CD4-positive, alpha-beta T cell (primary cell): Measurements from ENCODE around the gene WWOX. TPM values are rescaled to one million over a fixed set of nuclear protein-coding genes. Genes with fewer than 3 reads are reported as not detected.

Source experiments
- ATAC-seq: fragments of 200-7000 bp; cut with Tn5 transposase; one replicate; pipeline ENCODE4 v1.10.0; 2022; ENCODE audit warnings: mild to moderate bottlenecking; ENCODE audit not compliant: poor library complexity
- CTCF ChIA-PET: fragments of 350-600 bp; sonication (Branson Sonifier 250); formaldehyde crosslinking; loops from one replicate; lab custom pipeline; 2021; ENCODE audit warnings: antibody characterized with exemption, inconsistent platforms; lab: Charles Lee
- POLR2A ChIA-PET: fragments of 350-600 bp; sonication (Branson Sonifier 250); formaldehyde crosslinking; loops from one replicate; lab custom pipeline; 2021; ENCODE audit warnings: antibody characterized with exemption, inconsistent platforms; lab: Charles Lee
- DNase-seq, 14 experiments: peaks; one replicate each; pipeline ENCODE4 v3.0.0-alpha.2; 2013 to 2020; ENCODE audit warnings: mixed read lengths in 2 of 14
- H3K27ac ChIP-seq, 2 donors: one replicate each; pipeline versions ENCODE4 v1.5.1 to v1.7.0; 2013; ENCODE audit warnings: low read length in 2 of 2, low read depth in 1 of 2, mild to moderate bottlenecking in 1 of 2
- H3K27me3 ChIP-seq, 2 experiments: 1 replicate in 1 of 2; 2 replicates in 1 of 2; pipeline versions ENCODE4 v1.6.1 to v1.7.0; 2013; ENCODE audit warnings: low read length in 2 of 2, control low read depth in 1 of 2, mild to moderate bottlenecking in 1 of 2, moderate library complexity in 1 of 2; ENCODE audit not compliant: insufficient read depth in 2 of 2, control insufficient read depth in 1 of 2
- H3K36me3 ChIP-seq: one replicate; pipeline ENCODE4 v1.6.1; 2013; ENCODE audit warnings: low read length, control low read depth; ENCODE audit not compliant: insufficient read depth
- H3K4me1 ChIP-seq: one replicate; pipeline ENCODE4 v1.6.1; 2013; ENCODE audit warnings: low read length, control low read depth; ENCODE audit not compliant: insufficient read depth
- H3K4me3 ChIP-seq: one replicate; pipeline ENCODE4 v1.5.1; 2013; ENCODE audit warnings: mild to moderate bottlenecking, low read length, moderate library complexity
- H3K9me3 ChIP-seq, 2 experiments: 1 replicate in 1 of 2; 2 replicates in 1 of 2; pipeline versions ENCODE4 v1.6.1 to v1.7.0; 2013; ENCODE audit warnings: low read length in 2 of 2, mild to moderate bottlenecking in 2 of 2, control low read depth in 1 of 2, moderate library complexity in 1 of 2; ENCODE audit not compliant: control insufficient read depth in 1 of 2, insufficient read depth in 1 of 2
- H3K27ac Mint-ChIP-seq: one replicate; pipeline ENCODE4 v1.8.0; 2020; ENCODE audit warnings: mixed read lengths
- H3K27me3 Mint-ChIP-seq: one replicate; pipeline ENCODE4 v1.8.0; 2021; ENCODE audit warnings: mixed read lengths
- H3K36me3 Mint-ChIP-seq: one replicate; pipeline ENCODE4 v1.8.0; 2021; ENCODE audit warnings: low read depth, mixed read lengths
- H3K4me1 Mint-ChIP-seq: one replicate; pipeline ENCODE4 v1.8.0; 2021; ENCODE audit warnings: low read depth, mixed read lengths
- H3K4me3 Mint-ChIP-seq: one replicate; pipeline ENCODE4 v1.8.0; 2020; ENCODE audit warnings: mild to moderate bottlenecking, mixed read lengths
- H3K9me3 Mint-ChIP-seq: one replicate; pipeline ENCODE4 v1.8.0; 2020; ENCODE audit warnings: mixed read lengths
- intact Hi-C, 2 experiments: fragments of 100-400 bp; cut with DNase I in 1 of 2; cut with micrococcal nuclease in 1 of 2; formaldehyde crosslinking; loops; one replicate each; pipeline versions ENCODE4 v1.15.1 to v1.9.0; 2023 to 2025; cut with DNase I, micrococcal nuclease
- total RNA-seq, 174 experiments: library from RNA in 2 of 174; stranded (reverse) in 2 of 174; gene quantifications; one replicate each; pipeline ENCODE4 v1.2.3 and lab custom pipeline; 2021 to 2026
- TF ChIP-seq, protein P1 (sequence below): fragments of 200-600 bp; IDR thresholded peaks from one replicate; pipeline ENCODE4 v1.8.0; 2022; ENCODE audit warnings: antibody characterized with exemption, mild to moderate bottlenecking

WWOX gene
- total RNA-seq, 2 experiments from 2014 or later = 19.3 to 21.7 TPM

DNA sequence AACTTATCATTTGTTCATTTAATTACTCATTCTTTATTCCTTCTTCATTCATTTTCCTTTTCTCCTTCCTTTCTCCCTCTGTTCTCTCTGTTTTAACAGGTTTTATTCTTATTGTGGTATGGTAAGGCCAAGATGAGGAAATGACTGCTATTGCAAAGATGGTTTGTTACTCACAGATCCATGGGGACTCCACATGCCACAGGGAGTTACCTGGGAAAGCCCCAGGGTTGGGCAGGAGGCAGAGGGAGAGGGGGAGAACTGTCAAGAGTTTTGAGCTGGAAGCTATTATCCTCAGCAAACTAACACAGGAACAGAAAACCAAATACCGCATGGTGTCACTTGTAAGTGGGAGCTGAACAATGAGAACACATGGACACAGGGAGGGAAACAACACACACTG is 453.3 kb downstream of the WWOX start:
- POLR2A ChIA-PET = no interaction called here

DNA sequence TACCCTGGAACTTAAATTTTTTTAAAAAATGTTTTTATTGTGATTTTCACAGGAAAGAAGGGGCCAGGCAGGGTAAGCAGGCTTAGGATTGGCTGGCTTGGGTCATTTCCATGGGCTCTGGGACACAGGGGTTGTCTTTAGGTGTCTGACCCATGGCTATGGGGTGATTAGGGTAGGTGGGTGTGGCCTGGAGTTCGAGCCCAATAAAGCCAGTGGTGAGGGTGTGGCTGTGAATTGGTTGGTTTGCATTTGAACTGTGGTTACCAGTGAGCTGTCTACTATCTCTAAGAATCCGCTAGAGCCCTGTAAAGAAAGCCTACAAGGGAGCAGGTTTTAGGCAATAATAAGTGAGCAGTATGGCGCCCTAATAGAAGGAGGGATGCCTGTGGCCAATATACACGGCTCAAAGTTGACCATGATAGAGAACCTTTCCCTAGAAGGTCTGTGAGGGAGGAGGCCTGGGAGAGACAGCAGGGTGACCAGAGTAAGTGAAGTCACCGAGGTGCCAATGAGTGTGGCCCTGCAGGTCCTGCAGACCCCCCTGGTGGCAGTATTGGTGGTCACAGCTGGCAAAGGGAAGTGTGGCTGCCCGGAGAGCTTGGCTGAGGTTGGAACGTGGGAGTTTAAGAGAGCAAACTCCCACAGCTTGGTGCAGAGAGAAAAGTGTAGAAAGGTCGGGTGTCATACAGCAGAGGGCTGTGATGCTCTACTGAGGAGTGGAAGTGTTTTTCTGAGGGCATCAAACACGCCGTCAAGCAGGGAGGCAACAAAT is 454.0 kb downstream of the WWOX start:
- intact Hi-C loops = no loop called here
- no peak overlapping the region for H3K27ac Mint-ChIP-seq

More for the DNA sequence above, 453.3 kb downstream of the WWOX start:
- no peak overlapping the region for H3K27ac ChIP-seq
- Mint-ChIP-seq H3K4me3 (no peak overlapping the region), H3K36me3 (no peaks in the 10 kb centered on the region), H3K27me3 (no peaks in the 10 kb centered on the region), H3K9me3 (no peaks in the 10 kb centered on the region), H3K4me1 (no peaks in the 10 kb centered on the region), H3K27ac (no peak overlapping the region)
- ATAC-seq (no peak), DNase-seq (no peak)
- peaks cover 6% of the 10 kb centered on the region for H3K4me1 ChIP-seq
- H3K36me3 ChIP-seq = no peaks in the 10 kb centered on the region
- H3K4me3 ChIP-seq = no peak overlapping the region
- no peaks in the 10 kb centered on the region for H3K9me3 ChIP-seq
- intact Hi-C loops = no loop called here
- CTCF ChIA-PET = no interaction called here
- TF ChIP-seq, protein P1, sequence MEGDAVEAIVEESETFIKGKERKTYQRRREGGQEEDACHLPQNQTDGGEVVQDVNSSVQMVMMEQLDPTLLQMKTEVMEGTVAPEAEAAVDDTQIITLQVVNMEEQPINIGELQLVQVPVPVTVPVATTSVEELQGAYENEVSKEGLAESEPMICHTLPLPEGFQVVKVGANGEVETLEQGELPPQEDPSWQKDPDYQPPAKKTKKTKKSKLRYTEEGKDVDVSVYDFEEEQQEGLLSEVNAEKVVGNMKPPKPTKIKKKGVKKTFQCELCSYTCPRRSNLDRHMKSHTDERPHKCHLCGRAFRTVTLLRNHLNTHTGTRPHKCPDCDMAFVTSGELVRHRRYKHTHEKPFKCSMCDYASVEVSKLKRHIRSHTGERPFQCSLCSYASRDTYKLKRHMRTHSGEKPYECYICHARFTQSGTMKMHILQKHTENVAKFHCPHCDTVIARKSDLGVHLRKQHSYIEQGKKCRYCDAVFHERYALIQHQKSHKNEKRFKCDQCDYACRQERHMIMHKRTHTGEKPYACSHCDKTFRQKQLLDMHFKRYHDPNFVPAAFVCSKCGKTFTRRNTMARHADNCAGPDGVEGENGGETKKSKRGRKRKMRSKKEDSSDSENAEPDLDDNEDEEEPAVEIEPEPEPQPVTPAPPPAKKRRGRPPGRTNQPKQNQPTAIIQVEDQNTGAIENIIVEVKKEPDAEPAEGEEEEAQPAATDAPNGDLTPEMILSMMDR = no peak
- no peaks in the 10 kb centered on the region for H3K27me3 ChIP-seq

DNA sequence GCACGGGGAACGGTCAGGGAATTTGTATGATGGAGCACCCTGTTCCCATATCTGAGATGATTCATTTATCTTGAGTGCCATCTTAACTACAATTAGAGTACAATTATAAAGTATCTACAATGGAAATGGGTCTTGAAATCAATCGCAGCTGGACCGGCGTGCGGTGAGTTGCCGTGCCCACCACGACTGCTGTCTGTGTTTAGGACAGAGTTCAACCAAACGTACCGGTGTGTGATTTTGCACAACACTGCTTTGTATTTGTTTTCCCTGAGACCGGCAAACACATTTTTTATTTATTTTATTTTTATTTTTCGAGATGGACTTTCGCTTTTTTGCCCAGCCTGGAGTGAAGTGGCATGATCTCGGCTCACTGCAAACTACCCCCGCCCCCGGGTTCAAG is 457.0 kb downstream of the WWOX start:
- intact Hi-C loops = no loop called here
- H3K27ac Mint-ChIP-seq = no peak overlapping the region

More for the DNA sequence above, 454.0 kb downstream of the WWOX start:
- Histone ChIP-seq H3K27me3 (no peaks in the 10 kb centered on the region), H3K9me3 (no peaks in the 10 kb centered on the region), H3K27ac (no peak overlapping the region), H3K4me3 (no peak overlapping the region), H3K36me3 (no peaks in the 10 kb centered on the region), H3K4me1 (peaks cover 6% of the 10 kb centered on the region)
- Mint-ChIP-seq H3K9me3 (no peaks in the 10 kb centered on the region), H3K36me3 (no peaks in the 10 kb centered on the region), H3K4me3 (no peak overlapping the region), H3K4me1 (no peaks in the 10 kb centered on the region), H3K27me3 (no peaks in the 10 kb centered on the region)
- ChIA-PET CTCF (no interaction called here), POLR2A (no interaction called here)
- DNase-seq (no peak), ATAC-seq (no peak)
- TF ChIP-seq, protein P1 = no peak

More for the DNA sequence above, 457.0 kb downstream of the WWOX start:
- H3K36me3 Mint-ChIP-seq = no peaks in the 10 kb centered on the region
- no peak overlapping the region for H3K4me3 Mint-ChIP-seq
- Histone ChIP-seq H3K4me1 (peaks cover 5% of the 10 kb centered on the region), H3K27ac (no peak overlapping the region), H3K36me3 (no peaks in the 10 kb centered on the region), H3K27me3 (no peaks in the 10 kb centered on the region), H3K4me3 (no peak overlapping the region), H3K9me3 (no peaks in the 10 kb centered on the region)
- POLR2A ChIA-PET = no interaction called here
- ATAC-seq (no peak), DNase-seq (no peak)
- H3K9me3 Mint-ChIP-seq = no peaks in the 10 kb centered on the region
- H3K4me1 Mint-ChIP-seq = no peaks in the 10 kb centered on the region
- TF ChIP-seq, protein P1 = no peak
- no peaks in the 10 kb centered on the region for H3K27me3 Mint-ChIP-seq
- CTCF ChIA-PET = interaction anchor here (0.6 kb wide), 1 partner anchor 789 kb away, joined by 4 read pairs; no protein-coding TSS in a partner anchor
